Pulmonary artery endothelial cell (primary cell): ENCODE measurements around the gene UBR4. TPM values are rescaled to one million over a fixed set of nuclear protein-coding genes. Genes with fewer than 3 reads are reported as not detected.
"Not testable (repeated sequence)": the region's sequence is repeated elsewhere in the genome, so short reads cannot be mapped to it uniquely, and the experiment has no call there.

Experiments used
- DNase-seq: peaks from one replicate; pipeline ENCODE4 v3.0.0-alpha.2; 2011; ENCODE audit warnings: low read depth, low spot score
- total RNA-seq: library from RNA; depleted of rRNA; stranded (reverse); fragments of >200 nt; gene quantifications from 2 replicates; pipeline ENCODE4 v1.2.3, GENCODE V29; 2014

Gene UBR4
- total RNA-seq = 78.5 and 99.6 TPM in 2 replicates

GRCh38 chr1:19209990-19210771 is at the start of gene UBR4:
UBR4 (minus strand) TSS chr1:19210266; CDS start chr1:19210248, 18 bp downstream.
- DNase-seq = peak; percentile 69

- no peak for DNase-seq
Observed at GRCh38 chr1:19258353-19258752, 48.3 kb upstream of the UBR4 start.

- DNase-seq = no peak
Observed at GRCh38 chr1:19257178-19257914, 47.3 kb upstream of the UBR4 start.

GRCh38 chr1:19256301-19256700 is 46.2 kb upstream of the UBR4 start:
- DNase-seq = not testable (repeated sequence)

- no peak for DNase-seq
Observed at GRCh38 chr1:19255288-19255687, 45.2 kb upstream of the UBR4 start.

GRCh38 chr1:19254416-19254815 is 44.4 kb upstream of the UBR4 start:
- DNase-seq = no peak

- DNase-seq = peak; percentile 39
Observed at GRCh38 chr1:19251305-19252196, 41.5 kb upstream of the UBR4 start, which contains the start of the genes EMC1 and MRTO4. EMC1 (minus strand) TSS chr1:19251524; CDS start chr1:19251509, 15 bp downstream. MRTO4 (plus strand) TSS chr1:19251805; CDS start chr1:19251836, 31 bp downstream.

GRCh38 chr1:19250629-19251304 is 40.7 kb upstream of the UBR4 start:
- no peak for DNase-seq

- DNase-seq = no peak
Observed at GRCh38 chr1:19240673-19241538, 30.8 kb upstream of the UBR4 start.

- DNase-seq = no peak
Observed at GRCh38 chr1:19239876-19240275, 29.8 kb upstream of the UBR4 start.

- DNase-seq = no peak
Observed at GRCh38 chr1:19234224-19234623, 24.2 kb upstream of the UBR4 start.

GRCh38 chr1:19232524-19232846 is 22.4 kb upstream of the UBR4 start:
- no peak for DNase-seq

GRCh38 chr1:19231736-19232523 is 21.9 kb upstream of the UBR4 start:
- DNase-seq = not testable (repeated sequence)

GRCh38 chr1:19229828-19230325 is 19.8 kb upstream of the UBR4 start:
- no peak for DNase-seq

GRCh38 chr1:19229229-19229628 is 19.2 kb upstream of the UBR4 start:
- DNase-seq = no peak

- DNase-seq = no peak
Observed at GRCh38 chr1:19222979-19223824, 13.1 kb upstream of the UBR4 start.

GRCh38 chr1:19222573-19222972 is 12.5 kb upstream of the UBR4 start:
- no peak for DNase-seq

GRCh38 chr1:19220991-19221390 is 10.9 kb upstream of the UBR4 start:
- DNase-seq = no peak
